Measurements from ENCODE around the gene TSPAN14.
"Not testable (repeated sequence)": the region's sequence is repeated elsewhere in the genome, so short reads cannot be mapped to it uniquely, and the experiment has no call there.

The TSPAN14 gene

DNA sequence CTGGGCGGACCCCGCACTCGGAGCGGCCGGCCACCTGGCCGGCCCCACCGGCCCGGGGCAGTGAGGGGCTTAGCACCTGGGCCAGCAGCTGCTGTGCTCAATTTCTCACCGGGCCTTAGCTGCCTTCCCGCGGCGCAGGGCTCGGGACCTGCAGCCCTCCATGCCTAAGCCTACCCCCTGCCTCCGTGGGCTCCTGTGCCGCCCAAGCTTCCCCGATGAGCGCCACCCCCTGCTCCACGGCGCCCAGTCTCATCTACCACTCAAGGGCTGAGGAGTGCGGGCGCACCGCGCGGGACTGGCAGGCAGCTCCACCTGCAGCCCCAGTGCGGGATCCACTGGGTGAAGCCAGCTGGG is 89.2 kb downstream of the TSPAN14 start:
- not testable (repeated sequence) for DNase-seq (ENCODE audit: low spot score)

DNA sequence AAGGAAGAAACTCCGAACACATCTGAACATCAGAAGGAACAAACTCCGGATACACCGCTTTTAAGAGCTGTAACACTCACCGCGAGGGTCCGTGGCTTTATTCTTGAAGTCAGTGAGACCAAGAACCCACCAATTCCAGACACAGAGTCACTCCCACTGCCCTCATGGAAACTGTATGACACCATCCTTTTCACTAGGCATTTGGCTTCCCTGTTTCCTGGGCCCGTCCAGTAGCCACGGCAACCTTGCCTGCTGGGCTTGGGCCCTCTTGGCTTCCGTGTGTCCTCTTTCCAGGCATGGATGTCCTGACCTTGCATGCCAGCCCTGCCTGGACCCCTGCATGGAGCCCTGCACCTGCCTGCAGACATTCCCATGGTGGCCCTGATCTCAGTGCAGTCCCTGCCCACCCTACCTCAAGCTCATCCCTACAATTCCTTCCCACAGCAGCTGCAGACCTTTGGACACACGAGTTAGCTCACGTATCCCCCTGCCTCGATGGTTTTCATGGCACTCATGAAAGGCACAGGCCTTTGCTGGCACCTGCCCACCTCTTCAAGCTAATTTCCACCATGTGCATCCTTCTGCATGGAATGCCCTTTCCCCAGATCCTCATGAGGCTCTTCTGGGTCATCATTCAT is 90.3 kb downstream of the TSPAN14 start:
- no peak for DNase-seq (ENCODE audit: low spot score)

DNA sequence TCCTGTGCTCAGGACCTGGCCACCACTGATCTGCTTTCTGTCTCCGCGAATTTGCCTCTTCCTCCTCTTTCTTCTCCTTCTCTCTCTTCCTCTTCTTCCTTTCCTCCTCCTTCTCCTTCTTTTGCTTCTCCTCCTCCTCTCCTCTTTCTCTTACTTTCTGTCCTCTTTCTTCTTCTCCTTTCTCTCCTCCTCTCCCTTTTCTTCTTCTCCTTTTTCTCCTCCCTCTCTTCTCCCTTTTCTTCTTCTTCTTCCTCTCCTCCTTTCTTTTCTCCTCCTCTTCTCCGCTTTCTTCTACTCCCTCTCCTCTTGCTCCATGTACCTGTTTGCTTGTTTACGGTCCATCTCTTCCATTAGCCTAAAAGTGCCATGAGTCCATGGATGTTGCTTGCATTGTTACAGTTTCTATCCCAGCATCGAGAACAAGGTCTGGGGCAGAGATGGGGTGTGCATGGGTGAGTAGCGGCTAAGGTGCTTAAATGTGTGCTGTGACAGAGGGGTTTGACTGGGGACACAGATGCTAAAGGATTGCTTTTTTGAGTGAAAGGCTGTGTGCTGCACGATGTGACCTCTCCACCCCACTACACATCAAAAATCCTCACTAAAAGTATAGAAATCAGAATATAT is 91.3 kb downstream of the TSPAN14 start:
- DNase-seq (ENCODE audit: low spot score) = no peak

DNA sequence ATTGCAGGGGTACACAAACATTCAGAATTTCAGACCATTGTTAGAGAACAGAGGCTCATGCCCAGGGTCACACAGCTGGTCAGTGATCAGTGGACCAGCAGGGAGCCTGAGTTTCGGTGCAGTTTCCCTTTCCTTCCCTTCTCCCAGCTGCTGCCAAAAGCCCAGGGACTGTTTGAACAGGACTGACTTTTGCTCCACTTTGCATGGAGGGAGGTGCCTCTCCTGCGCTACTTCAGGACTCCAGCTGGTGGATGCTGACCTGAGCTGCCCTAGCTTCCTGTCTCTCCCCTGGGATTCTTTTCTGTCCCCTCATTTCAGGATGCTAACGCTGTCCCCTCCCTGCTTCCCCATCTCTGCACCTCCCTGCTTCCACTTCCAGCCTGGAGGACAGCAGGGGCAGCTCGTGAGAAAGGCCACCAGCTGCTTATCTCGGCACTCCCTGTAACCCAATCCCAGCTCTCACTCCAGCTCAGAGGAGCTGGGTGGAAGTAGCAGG is 98.1 kb downstream of the TSPAN14 start:
- no peak for DNase-seq (ENCODE audit: low spot score)

DNA sequence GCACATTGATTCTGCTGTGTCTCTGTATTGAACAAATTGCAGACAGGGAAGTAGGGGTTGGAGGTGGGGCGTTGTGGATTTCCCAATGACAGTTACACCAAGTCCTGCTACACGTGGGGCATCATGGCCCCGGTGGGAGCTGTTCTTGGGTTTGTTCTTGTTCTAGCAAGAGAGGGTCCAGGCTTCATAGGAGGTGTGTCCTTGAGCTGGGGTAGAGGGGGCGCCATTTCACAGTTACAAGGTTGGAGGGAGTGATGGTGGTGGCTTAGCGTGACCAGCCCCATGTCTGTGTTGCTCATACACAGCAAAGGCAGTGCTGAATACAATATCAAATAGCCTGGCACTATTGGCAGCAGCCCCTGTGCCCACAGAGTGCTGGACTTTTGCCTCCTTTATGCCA is 99.3 kb downstream of the TSPAN14 start:
- no peak for DNase-seq (ENCODE audit: low spot score)

DNA sequence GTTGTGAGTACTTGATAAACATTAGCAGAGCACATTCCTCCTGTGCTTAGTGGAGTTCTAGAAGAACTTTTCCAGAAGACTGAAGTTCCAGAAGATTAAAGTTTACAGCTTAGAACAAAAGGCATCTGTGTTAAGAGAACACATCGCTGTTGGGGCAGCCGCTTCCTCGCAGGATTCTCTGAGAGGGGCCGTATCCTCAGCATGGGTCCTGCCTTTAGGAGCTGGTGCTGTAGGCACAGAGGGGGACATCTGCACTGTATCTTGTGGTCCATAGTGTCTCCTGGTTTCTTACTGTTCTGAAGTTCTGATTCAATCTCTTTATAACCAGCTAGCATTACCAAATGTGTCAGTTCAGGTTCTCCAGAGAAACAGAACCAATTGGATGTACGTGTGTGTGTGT is 99.9 kb downstream of the TSPAN14 start:
- DNase-seq (ENCODE audit: low spot score) = no peak

DNA sequence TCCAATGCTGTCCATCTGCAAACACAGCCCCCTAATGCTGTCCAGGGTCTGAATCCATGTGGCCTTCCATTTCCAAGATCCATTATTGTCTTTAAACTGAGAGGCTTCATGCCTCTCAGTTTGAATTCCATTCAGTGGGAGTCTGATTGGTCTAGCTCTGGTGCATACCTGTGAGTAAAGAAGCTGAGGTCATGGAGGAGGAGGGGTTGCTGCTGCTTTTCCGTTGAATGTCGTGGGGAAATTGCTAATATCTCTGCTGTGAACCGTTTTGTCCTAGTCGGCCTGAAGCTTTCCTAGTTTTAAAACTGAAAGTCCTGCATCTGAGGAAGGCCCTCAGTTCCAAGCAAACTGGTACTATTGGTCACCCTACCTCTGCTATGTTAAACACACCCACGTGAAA is 101.3 kb downstream of the TSPAN14 start:
- no peak for DNase-seq (ENCODE audit: low spot score)

DNA sequence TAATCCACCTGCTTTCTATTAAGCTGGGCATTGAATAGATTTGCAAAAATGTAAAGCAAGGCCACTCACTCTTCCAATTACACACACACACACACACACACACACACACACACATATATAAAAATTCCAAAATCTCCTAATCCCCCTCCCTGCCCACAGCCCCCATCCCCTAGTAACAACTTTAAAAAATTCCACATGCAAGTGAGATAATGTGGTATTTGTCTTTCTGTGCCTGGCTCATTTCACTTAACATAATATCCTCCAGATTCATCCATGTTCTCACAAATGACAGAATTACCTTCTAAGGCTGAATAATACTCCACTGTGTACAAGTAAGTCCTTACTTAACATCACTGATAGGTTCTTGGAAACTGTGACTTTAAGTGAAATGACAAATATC is 107.8 kb downstream of the TSPAN14 start:
- DNase-seq (ENCODE audit: low spot score) = no peak

DNA sequence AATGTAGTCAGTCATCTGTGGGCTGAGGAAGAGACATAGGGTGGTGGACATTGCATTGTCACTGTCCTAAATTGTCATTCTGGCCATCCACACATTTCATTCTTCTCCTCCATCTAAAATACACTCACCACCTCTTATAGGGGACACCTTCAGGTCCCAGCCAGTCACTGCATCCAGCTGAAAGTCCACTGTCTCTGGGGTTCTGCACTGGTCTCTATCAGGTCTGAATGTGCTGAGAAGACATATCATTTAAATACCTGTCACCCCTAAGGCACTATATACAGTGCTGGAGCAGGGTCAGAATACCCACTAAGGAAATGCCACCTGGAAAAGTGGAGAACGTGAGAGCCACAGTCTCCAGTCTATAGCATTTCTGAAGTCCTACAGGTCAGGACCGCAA is 113.2 kb downstream of the TSPAN14 start:
- DNase-seq (ENCODE audit: low spot score) = no peak

DNA sequence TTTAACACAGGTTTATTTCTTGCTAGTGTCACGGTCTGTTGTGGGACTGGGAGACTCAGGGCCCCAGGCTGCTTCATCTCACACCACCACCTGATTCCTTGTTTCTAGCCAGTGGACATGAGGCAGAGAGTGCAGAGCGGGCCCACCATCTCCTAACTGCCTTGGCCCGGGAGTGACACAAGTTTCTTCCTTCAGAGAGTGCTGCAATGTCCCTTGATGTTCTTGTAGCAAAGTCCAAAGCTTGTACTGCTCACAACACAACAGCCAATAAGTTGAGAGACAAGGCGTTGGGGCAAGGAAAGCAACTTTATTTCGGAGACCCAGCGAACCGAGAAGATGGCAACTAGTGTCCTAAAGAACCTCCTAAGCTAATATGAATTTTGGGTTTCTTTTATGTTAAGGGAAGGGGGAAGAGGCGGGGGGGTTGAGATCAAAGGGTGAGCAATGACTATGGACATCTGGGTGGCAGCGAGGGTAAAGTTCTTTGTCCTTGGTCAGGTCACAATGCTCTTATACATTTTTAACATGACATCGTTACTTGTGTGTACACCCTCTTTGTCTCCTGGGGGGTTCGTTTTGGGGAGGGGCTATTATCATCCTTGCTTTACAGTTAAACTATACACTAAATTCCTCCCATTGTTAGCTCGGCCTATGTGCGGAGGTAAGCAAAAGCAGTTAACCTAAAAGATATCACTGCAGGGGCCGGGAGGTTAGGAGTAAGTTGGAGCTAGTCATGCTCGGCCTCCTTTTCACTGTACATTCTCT is 115.2 kb downstream of the TSPAN14 start:
- DNase-seq (ENCODE audit: low spot score) = no peak

DNA sequence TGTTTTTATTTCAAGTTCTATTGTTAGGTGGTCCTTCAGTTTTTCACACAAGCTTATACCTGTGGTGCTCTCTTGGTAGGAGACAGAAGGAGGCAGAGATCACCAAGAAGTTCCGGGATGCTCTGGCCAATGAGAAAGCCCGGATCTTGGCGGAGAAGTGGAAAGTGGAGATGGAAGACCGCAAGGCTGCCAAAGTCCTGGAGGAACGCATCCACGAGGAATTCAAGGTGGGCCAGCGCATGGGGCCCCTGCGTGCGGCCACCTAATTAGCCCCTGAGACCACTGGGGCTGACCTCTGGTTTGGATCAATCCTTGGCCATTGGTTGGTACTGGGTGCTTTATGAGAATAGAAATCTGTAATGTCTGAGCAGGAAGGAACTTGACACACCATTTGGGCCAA is 117.2 kb downstream of the TSPAN14 start:
- no peak for DNase-seq (ENCODE audit: low spot score)

DNA sequence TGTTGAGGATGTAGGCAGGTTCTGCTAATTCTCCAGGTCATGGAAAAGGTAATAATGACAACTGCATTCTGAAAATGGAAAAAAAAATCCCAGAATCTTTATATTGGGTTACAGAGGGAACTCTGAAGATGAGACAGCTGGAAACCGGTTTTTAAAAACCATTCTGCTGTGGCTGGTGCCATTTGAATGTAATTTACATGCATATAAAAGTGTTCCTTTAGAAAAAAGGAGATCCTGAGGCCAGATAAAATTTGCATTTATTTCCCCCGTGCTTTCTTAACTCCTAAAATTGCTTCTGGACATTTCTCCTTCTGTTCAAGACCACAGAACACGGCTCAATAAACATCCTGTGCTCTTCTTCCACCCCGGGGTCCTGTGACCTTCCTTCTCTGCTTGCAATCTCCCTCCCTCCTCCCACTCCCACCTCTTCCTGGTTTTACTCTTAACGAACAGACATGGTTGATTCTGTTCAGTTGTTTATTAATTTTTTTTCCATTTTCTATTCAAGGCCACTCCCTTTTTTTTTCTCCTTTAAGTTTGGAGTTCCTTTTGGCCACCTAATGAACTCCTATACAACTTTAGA is 125.2 kb downstream of the TSPAN14 start:
- DNase-seq (ENCODE audit: low spot score) = no peak

DNA sequence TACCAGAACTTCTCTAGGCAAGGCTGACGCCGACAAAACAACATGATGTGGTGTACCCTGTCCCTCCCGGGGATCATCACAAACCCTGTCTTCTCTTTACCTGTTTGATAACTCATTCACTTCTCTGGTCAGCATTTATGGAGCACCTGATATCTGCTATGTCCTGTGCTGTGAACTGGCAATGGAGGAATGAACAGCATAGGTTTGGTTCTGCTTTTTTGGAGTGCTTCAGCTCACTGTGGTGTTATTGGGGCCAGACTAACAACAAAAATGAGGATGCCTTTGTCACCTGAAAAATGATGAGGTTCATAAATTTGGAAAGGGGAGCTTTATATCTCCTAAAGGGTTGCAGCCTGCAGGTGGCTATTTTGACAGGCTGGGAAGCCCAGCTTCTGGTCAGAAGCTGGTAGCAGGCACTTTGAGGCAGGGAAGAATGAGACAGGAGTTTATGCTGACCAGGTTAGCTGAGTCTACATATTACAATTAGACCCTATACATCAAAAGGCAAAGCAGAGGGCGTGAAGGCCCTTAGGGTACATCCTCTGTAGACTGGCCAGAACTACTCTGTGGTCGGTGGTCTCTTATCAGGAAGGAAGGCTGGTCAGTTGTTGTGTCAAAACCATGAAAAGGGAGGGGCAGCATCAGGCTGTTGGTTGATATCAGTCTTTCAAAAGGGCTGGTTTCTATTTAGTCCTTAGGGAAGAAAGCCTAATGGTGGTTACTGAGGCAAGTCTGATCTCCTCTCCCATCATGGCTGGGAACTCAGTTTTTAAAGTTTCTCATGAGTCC is 125.9 kb downstream of the TSPAN14 start:
- no peak for DNase-seq (ENCODE audit: low spot score)

DNA sequence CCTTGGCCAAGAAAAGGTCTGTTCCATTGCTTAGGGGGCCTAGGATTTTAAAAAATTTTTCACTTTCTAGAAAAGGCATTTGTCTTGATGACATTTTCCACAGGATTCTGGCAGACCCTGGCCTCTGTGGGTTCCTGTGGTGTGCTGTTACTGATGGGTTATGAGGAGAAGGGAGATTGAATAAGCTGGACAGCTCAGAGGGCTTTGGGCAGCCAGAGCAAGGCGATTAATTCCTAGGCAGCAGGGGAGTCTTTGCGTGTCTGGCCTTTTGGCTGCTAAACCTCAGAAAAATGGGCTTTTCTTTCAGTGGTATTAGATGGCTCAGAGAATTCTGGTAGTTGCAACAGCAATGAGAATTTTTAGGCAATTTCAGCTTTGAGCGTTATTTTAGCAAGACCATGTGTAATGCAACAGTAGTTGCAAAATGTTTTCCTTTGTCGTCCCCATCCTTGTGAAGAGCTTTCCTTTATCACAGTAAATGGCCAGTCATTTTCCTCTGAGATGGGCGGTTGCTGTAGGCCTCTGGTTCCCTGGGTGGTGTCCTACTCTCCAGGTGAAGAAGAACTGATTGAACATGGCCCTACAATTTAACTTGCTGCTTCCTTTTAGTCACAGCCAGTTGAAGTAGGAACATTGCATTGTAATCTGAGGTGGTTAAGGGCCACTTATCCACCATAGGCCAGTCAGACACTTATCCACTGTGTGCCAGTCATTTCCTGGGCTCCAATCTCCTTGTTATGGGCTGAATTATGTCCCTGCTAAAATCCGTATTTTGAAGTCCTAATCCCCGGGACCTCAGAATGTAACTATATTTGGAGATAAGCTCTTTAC is 126.7 kb downstream of the TSPAN14 start:
- no peak for DNase-seq (ENCODE audit: low spot score)

DNA sequence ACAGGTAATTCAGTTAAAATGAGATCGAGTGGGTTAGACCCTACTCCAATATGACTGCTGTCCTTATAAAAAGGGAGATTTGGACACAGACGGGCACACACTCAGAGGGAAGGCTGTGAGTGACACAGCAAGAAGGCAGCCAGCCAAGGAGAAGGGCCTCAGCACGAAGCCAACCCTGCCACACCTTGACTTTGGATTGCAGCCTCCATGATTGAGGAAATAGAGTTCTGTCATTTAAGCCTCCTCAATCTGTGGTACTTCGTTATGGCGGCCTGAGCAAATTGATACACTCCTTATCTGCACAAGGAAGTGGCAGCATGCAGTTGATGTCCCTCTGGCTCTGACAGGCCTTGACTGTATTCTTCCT is 127.3 kb downstream of the TSPAN14 start:
- no peak for DNase-seq (ENCODE audit: low spot score)

DNA sequence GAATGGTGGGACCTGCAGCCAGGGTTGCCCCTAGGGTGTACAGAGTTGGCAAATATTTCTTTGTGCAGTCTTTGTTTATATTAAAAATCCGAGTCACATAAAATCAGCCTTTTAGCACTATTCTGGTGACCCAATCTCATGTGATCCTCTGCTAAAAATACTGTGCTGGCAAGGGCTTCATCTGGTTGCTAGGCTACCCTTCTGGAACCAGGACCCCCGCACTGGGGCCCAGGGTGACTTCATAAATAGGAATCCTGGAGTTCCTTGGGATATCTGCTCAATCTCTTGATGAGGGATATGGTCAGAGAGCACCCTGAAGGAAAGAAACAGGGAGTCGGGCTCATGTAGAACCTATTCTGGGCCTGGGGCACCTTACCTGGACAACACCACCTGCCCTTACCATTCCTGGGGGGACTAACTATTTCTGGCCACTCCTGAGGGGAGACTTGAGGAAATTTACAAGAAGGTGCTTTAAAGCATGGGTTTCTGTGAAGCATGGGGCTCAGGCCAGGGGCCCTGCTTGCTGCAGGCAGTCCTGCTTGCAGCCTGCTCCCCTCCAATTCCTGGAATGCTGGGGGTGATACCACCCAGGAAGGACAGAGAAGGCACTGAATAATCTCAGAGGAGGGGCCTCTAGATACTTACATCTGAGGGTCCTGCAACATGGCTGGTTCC is 128.3 kb downstream of the TSPAN14 start:
- no peak for DNase-seq (ENCODE audit: low spot score)

All from pons (tissue), 1 donor.